CD4-positive, alpha-beta T cell (primary cell): ENCODE measurements around the gene ZNF12. TPM values are rescaled to one million over a fixed set of nuclear protein-coding genes. Genes with fewer than 3 reads are reported as not detected.
A peak's percentile ranks its signal among the peaks of the same experiment; 100 is the strongest.

Experiments used
- ATAC-seq: fragments of 200-7000 bp; cut with Tn5 transposase; one replicate; pipeline ENCODE4 v1.10.0; 2022; ENCODE audit warnings: mild to moderate bottlenecking; ENCODE audit not compliant: poor library complexity
- CTCF ChIA-PET: fragments of 350-600 bp; sonication (Branson Sonifier 250); formaldehyde crosslinking; loops from one replicate; lab custom pipeline; 2021; ENCODE audit warnings: antibody characterized with exemption, inconsistent platforms; lab: Charles Lee
- POLR2A ChIA-PET: fragments of 350-600 bp; sonication (Branson Sonifier 250); formaldehyde crosslinking; loops from one replicate; lab custom pipeline; 2021; ENCODE audit warnings: antibody characterized with exemption, inconsistent platforms; lab: Charles Lee
- DNase-seq, 14 experiments: peaks; one replicate each; pipeline ENCODE4 v3.0.0-alpha.2; 2013 to 2020; ENCODE audit warnings: mixed read lengths in 2 of 14
- H3K27ac ChIP-seq, 2 donors: one replicate each; pipeline versions ENCODE4 v1.5.1 to v1.7.0; 2013; ENCODE audit warnings: low read length in 2 of 2, low read depth in 1 of 2, mild to moderate bottlenecking in 1 of 2
- H3K27me3 ChIP-seq, 2 experiments: 1 replicate in 1 of 2; 2 replicates in 1 of 2; pipeline versions ENCODE4 v1.6.1 to v1.7.0; 2013; ENCODE audit warnings: low read length in 2 of 2, control low read depth in 1 of 2, mild to moderate bottlenecking in 1 of 2, moderate library complexity in 1 of 2; ENCODE audit not compliant: insufficient read depth in 2 of 2, control insufficient read depth in 1 of 2
- H3K36me3 ChIP-seq: one replicate; pipeline ENCODE4 v1.6.1; 2013; ENCODE audit warnings: low read length, control low read depth; ENCODE audit not compliant: insufficient read depth
- H3K4me1 ChIP-seq: one replicate; pipeline ENCODE4 v1.6.1; 2013; ENCODE audit warnings: low read length, control low read depth; ENCODE audit not compliant: insufficient read depth
- H3K4me3 ChIP-seq: one replicate; pipeline ENCODE4 v1.5.1; 2013; ENCODE audit warnings: mild to moderate bottlenecking, low read length, moderate library complexity
- H3K9me3 ChIP-seq, 2 experiments: 1 replicate in 1 of 2; 2 replicates in 1 of 2; pipeline versions ENCODE4 v1.6.1 to v1.7.0; 2013; ENCODE audit warnings: low read length in 2 of 2, mild to moderate bottlenecking in 2 of 2, control low read depth in 1 of 2, moderate library complexity in 1 of 2; ENCODE audit not compliant: control insufficient read depth in 1 of 2, insufficient read depth in 1 of 2
- H3K27ac Mint-ChIP-seq: one replicate; pipeline ENCODE4 v1.8.0; 2020; ENCODE audit warnings: mixed read lengths
- H3K27me3 Mint-ChIP-seq: one replicate; pipeline ENCODE4 v1.8.0; 2021; ENCODE audit warnings: mixed read lengths
- H3K36me3 Mint-ChIP-seq: one replicate; pipeline ENCODE4 v1.8.0; 2021; ENCODE audit warnings: low read depth, mixed read lengths
- H3K4me1 Mint-ChIP-seq: one replicate; pipeline ENCODE4 v1.8.0; 2021; ENCODE audit warnings: low read depth, mixed read lengths
- H3K4me3 Mint-ChIP-seq: one replicate; pipeline ENCODE4 v1.8.0; 2020; ENCODE audit warnings: mild to moderate bottlenecking, mixed read lengths
- H3K9me3 Mint-ChIP-seq: one replicate; pipeline ENCODE4 v1.8.0; 2020; ENCODE audit warnings: mixed read lengths
- CTCF ChIP-seq: fragments of 200-600 bp; IDR thresholded peaks from one replicate; pipeline ENCODE4 v1.8.0; 2022; ENCODE audit warnings: antibody characterized with exemption, mild to moderate bottlenecking
- intact Hi-C, 2 experiments: fragments of 100-400 bp; cut with DNase I in 1 of 2; cut with micrococcal nuclease in 1 of 2; formaldehyde crosslinking; loops; one replicate each; pipeline versions ENCODE4 v1.15.1 to v1.9.0; 2023 to 2025; cut with DNase I, micrococcal nuclease
- total RNA-seq, 174 experiments: library from RNA in 2 of 174; stranded (reverse) in 2 of 174; gene quantifications; one replicate each; pipeline ENCODE4 v1.2.3 and lab custom pipeline; 2021 to 2026

Gene ZNF12
- total RNA-seq, 2 experiments from 2014 or later, result 22.1 to 22.5 TPM

GRCh38 chr7:6700793-6701192, 6.0 kb downstream of the ZNF12 start:
- H3K36me3 ChIP-seq, result peaks cover 87% of the 10 kb centered on the region
- TF ChIP-seq CTCF, result no peak
- POLR2A ChIA-PET, result no interaction called here
- H3K27ac Mint-ChIP-seq, result no peak overlapping the region
- H3K4me1 ChIP-seq, result peaks cover 28% of the 10 kb centered on the region
- ATAC-seq (no peak), DNase-seq (no peak)
- no peak overlapping the region for H3K4me3 Mint-ChIP-seq
- H3K4me3 ChIP-seq, result no peak overlapping the region
- H3K9me3 Mint-ChIP-seq, result peaks cover 15% of the 10 kb centered on the region
- H3K36me3 Mint-ChIP-seq, result peaks cover 30% of the 10 kb centered on the region
- peaks cover 29 to 40% of the 10 kb centered on the region in 2 experiments for H3K9me3 ChIP-seq
- CTCF ChIA-PET, result no interaction called here
- H3K4me1 Mint-ChIP-seq, result peaks cover 43% of the 10 kb centered on the region
- no peaks in the 10 kb centered on the region for H3K27me3 Mint-ChIP-seq
- no peak overlapping the region for H3K27ac ChIP-seq
- intact Hi-C loops, result loop anchor here in 1 of 2 experiments (5.0 to 10.0 kb wide), 2 partner anchors 33 to 1656 kb away; partner anchors contain the start of gene RBAK
- no peaks in the 10 kb centered on the region for H3K27me3 ChIP-seq

DNA sequence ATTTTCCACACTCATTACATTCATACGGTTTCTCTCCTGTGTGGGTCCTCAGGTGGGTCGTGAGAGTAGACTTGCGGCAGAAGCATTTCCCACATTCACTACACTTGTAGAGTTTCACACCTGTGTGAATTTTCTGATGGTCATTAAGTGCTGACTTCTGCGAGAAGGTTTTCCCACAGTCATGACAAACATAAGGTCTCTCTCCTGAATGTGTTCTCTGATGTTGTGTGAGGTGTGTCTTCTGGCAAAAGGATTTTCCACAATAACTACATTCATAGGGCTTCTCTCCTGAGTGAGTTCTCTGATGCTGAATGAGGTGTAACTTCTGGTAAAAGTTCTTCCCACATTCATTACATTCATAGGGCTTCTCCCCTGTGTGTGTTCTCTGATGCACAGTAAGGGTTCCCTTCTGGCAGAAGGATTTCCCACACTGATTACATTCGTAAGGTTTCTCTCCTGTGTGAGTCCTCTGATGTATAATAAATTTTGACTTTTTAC, 15.1 kb downstream of the ZNF12 start:
- Mint-ChIP-seq H3K27me3 (no peaks in the 10 kb centered on the region), H3K4me3 (peak overlapping the region; percentile 38), H3K9me3 (peaks cover 24% of the 10 kb centered on the region), H3K4me1 (no peaks in the 10 kb centered on the region), H3K36me3 (no peaks in the 10 kb centered on the region), H3K27ac (no peak overlapping the region)
- no peak overlapping the region for H3K27ac ChIP-seq
- peaks cover 88% of the 10 kb centered on the region for H3K36me3 ChIP-seq
- TF ChIP-seq CTCF, result no peak
- DNase-seq (no peak), ATAC-seq (no peak)
- ChIA-PET POLR2A (no interaction called here), CTCF (no interaction called here)
- no peak overlapping the region for H3K4me3 ChIP-seq
- intact Hi-C loops, result no loop called here
- no peaks in the 10 kb centered on the region for H3K27me3 ChIP-seq
- H3K4me1 ChIP-seq, result no peaks in the 10 kb centered on the region
- peaks cover 40 to 100% of the 10 kb centered on the region in 2 experiments for H3K9me3 ChIP-seq

DNA sequence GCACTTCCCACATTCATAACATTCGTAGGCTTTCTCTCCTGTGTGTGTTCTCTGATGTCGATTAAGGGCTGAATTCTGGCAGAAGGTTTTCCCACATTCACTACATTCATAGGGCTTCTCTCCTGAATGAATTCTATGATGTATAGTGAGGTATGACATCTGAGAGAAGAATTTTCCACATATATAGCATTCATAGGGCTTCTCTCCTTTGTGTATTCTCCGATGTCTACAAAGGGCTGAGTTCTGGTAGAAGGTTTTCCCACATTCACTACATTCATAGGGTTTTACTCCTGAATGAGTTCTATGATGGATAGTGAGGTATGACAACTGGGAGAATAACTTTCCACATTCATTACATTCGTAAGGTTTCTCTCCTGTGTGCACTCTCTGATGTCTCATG, 15.6 kb downstream of the ZNF12 start:
- Histone ChIP-seq H3K4me1 (no peaks in the 10 kb centered on the region), H3K4me3 (no peak overlapping the region), H3K36me3 (peaks cover 83% of the 10 kb centered on the region), H3K27me3 (no peaks in the 10 kb centered on the region), H3K9me3 (peaks cover 45 to 100% of the 10 kb centered on the region in 2 experiments), H3K27ac (no peak overlapping the region)
- CTCF ChIA-PET, result no interaction called here
- no peak for DNase-seq
- TF ChIP-seq CTCF, result no peak
- intact Hi-C loops, result no loop called here
- no peaks in the 10 kb centered on the region for H3K36me3 Mint-ChIP-seq
- H3K9me3 Mint-ChIP-seq, result peaks cover 24% of the 10 kb centered on the region
- POLR2A ChIA-PET, result no interaction called here
- no peak overlapping the region for H3K27ac Mint-ChIP-seq
- no peaks in the 10 kb centered on the region for H3K4me1 Mint-ChIP-seq
- ATAC-seq, result no peak
- no peak overlapping the region for H3K4me3 Mint-ChIP-seq
- no peaks in the 10 kb centered on the region for H3K27me3 Mint-ChIP-seq
